ENCODE data around the gene ZNF655.
A peak's percentile ranks its signal among the peaks of the same experiment; 100 is the strongest.
"Not testable (repeated sequence)": the region's sequence is repeated elsewhere in the genome, so short reads cannot be mapped to it uniquely, and the experiment has no call there.

The ZNF655 gene

DNA sequence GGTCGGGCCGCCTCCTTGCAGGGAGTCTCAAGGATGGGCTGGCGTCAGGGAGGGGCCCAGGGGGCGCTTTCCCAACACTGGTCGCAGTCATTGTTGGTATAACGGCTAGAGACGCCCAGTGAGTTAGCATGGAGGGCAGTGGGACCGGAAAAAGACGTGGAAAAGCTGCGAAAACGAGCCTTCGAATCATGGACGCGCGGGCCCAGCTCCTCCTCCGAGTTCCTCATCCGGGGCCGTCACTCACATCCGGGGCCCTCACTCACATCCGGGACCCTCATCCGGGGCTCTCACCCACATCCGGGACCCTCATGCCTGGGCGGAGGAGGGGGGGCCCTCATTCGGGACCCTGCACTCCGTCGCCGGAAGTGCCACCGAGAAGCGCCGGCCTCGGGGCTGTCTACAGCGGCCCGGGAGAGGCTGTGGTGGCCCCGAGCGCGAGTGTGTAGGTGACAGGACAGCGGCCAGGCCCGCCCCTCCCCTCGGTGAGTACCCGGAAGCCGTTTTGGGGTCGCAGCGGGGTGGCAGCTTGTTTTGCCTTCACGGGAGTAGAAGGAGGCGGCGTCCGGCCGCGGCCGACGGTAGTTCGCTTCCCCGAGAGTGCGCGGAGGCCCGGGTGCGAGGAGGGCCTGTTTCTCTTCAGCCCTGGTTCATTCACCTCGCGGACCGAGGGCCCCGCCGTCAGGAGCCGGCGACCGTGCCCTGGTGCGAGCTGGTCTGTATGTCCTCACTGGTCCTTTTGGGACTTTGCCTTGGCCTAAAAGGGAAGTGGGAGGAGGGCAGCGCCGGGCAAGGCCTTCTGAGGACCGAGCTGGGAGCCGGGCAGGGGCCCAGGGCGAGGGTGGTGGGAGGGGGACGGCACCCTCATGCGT, at the start of gene ZNF655:
ZNF655 (plus strand) TSS at position 337 of the 869 bp plus-strand sequence. CDS start 1,918 bp downstream, outside the sequence.
- peak; percentile 95 for DNase-seq (ENCODE audit: low read depth, low spot score)

GRCh38 chr7:99514050-99514449, 44.4 kb upstream of the ZNF655 start:
- no peak for DNase-seq (ENCODE audit: low read depth, low spot score)

- DNase-seq (ENCODE audit: low read depth, low spot score), result no peak
Observed at GRCh38 chr7:99521399-99521798, 37.0 kb upstream of the ZNF655 start.

DNA sequence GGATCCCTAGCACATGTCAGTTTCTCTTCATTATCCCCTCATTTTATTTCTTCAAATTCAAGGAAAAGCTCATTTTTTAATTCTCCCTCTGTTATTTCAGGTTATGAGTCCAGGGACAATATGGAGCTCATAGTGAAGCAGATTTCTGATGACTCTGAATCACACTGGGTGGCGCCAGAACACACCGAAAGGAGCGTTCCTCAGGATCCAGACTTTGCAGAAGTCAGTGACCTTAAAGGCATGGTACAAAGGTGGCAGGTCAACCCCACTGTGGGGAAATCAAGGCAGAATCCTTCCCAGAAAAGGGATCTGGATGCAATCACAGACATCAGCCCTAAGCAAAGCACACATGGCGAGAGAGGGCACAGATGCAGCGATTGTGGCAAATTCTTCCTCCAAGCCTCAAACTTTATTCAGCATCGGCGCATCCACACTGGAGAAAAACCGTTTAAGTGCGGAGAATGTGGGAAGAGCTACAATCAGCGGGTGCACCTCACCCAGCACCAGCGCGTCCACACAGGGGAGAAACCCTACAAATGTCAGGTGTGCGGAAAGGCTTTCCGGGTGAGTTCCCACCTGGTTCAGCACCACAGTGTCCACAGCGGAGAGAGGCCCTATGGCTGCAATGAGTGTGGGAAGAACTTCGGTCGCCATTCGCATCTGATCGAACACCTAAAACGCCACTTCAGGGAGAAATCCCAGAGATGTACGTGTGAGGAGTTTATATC, 32.6 kb upstream of the ZNF655 start:
- DNase-seq (ENCODE audit: low read depth, low spot score), result no peak

- DNase-seq (ENCODE audit: low read depth, low spot score), result no peak
Observed at GRCh38 chr7:99531354-99531765, 27.1 kb upstream of the ZNF655 start.

GRCh38 chr7:99535667-99536066, 22.8 kb upstream of the ZNF655 start:
- no peak for DNase-seq (ENCODE audit: low read depth, low spot score)

DNA sequence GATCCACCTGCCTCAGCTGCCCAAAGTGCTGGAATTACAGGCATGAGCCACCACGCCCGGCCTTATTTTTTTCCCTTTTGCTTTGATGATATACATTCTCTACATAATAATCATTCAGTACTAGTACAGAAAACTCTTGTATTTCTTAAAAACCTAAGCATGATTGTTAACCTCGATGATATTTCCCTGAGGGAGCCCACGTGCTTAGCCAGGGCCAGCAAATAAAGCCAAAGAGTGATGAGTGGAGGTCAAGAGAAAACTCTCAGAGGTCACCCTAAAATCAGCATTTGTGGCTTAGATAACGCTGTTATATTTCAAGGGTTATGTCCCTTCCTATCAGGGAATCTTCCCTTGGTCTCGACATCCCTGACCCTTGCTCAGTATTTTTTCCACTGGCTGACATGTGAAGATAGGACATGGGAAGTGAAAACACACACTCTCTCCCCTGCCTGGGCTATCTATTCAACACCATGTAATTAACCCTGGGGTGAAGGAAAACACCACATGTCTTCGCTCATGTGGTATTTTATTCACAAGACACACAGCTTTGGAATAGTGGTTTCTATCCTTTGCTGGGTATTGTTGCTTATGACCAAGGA, 19.1 kb upstream of the ZNF655 start:
- no peak for DNase-seq (ENCODE audit: low read depth, low spot score)

GRCh38 chr7:99540542-99540941, 17.9 kb upstream of the ZNF655 start:
- no peak for DNase-seq (ENCODE audit: low read depth, low spot score)

GRCh38 chr7:99541212-99541611, 17.2 kb upstream of the ZNF655 start:
- DNase-seq (ENCODE audit: low read depth, low spot score), result no peak

DNA sequence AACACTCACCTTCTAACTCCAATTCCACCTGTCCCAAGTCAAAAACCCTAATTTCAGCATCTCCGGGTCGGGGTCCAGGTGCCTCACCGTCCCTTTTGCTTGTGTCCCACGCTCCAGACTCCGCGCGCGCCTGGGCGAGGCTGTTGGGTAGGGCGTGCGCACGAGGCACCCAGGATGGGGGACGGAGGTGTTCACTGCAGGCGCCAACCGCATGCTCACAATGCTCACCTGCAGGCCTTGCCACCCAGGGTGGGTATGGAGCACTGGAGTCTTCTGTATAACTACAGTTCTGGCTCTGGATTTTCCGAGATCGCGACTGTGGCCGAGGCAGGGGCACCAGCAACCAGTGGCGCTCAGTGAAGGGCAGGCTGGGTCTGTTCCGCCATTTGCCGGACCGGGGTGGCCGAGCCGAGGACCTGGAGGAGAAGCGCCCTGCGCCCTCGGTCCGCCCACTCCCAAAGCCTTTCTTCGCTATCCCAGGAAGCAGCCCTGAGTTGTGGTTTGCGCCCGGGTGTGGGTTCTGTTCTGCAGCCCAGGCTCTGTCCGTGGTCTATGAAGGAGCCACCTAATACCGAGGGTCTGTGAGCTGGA, 15.3 kb upstream of the ZNF655 start:
- no peak for DNase-seq (ENCODE audit: low read depth, low spot score)

GRCh38 chr7:99543916-99544315, 14.5 kb upstream of the ZNF655 start:
- DNase-seq (ENCODE audit: low read depth, low spot score), result no peak

GRCh38 chr7:99545308-99545707, 13.1 kb upstream of the ZNF655 start:
- DNase-seq (ENCODE audit: low read depth, low spot score), result not testable (repeated sequence)

- DNase-seq (ENCODE audit: low read depth, low spot score), result not testable (repeated sequence)
Observed at GRCh38 chr7:99549545-99549944, 8.9 kb upstream of the ZNF655 start.

- peak; percentile 28 for DNase-seq (ENCODE audit: low read depth, low spot score)
Observed at GRCh38 chr7:99551334-99551733, 7.1 kb upstream of the ZNF655 start.

DNA sequence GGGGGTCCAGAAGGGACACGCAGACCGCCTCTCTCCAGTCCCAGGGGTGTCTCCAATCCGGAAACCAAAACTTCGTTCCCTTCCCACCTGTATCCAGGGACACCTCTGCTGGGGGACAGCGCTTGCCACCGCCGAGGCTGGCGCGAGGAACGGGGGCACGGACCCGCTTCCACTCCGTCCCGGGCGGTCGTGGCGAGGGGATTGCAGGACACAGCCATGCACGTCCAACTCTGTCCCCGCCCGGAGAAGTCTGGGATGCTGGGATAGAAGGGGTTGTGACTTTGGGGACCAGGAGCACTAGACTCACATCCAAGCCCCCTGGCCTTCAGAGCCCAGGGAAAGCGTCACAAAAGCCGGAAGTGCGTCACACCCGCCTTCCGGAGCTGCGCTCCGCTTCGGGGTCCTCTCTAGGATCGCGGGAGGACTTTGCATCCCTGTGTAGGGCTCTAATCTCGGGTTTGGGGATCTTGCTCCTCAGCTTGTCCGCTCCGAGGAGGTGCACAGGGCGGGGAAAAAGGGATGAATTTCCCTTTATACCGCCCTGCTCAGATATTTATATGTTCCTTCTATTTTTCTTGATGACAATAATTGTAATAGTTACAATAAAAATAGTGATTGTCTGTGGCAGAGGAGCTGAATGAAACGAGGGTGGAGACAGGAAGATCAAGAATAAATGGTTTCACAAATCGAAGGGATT, 6.5 kb upstream of the ZNF655 start, which contains the start of gene FAM200A:
FAM200A (minus strand) TSS at position 348 of the 697 bp plus-strand sequence. CDS start 3,707 bp downstream, outside the sequence.
- peak; percentile 96 for DNase-seq (ENCODE audit: low read depth, low spot score)

DNA sequence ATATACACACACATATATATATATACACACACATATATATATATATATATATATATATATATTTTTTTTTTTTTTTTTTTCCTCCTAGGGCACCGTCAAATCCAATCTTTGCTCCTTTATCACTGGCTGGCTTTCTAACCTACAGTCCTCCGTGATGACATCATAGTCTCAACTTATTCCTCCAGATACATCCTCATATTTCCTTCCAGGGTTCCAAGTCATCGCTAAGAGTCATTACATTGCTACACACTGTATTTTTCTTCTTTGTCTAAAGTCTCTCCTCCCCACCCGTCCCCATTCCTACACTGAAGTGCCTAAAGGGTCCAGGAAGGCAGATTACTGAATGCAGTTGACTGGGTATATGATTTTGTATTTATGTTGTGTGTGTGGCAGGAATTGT, 5.4 kb upstream of the ZNF655 start:
- DNase-seq (ENCODE audit: low read depth, low spot score), result no peak

DNA sequence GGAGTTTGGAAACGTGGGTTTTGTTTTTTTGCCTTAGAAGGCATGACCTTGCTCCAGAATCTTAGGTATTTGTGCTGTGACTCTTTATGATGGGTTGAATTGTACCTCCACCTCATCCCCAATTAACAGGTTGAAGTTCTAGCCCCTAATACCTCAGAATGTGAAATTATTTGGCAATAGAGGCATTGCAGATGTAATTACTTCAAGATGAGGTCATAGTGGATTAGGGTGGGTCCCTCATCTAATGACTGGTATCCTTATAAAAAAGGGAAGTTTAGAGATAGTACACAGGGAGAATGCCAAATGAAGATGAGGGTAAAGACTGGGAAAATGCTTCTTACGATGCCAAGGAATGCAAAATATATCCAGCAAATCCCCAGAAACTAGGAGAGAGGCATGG, 3.5 kb upstream of the ZNF655 start:
- DNase-seq (ENCODE audit: low read depth, low spot score), result no peak

- no peak for DNase-seq (ENCODE audit: low read depth, low spot score)
Observed at GRCh38 chr7:99557196-99557607, 1.2 kb upstream of the ZNF655 start.

- no peak for DNase-seq (ENCODE audit: low read depth, low spot score)
Observed at GRCh38 chr7:99557940-99558305, 519 bp upstream of the ZNF655 start.

DNA sequence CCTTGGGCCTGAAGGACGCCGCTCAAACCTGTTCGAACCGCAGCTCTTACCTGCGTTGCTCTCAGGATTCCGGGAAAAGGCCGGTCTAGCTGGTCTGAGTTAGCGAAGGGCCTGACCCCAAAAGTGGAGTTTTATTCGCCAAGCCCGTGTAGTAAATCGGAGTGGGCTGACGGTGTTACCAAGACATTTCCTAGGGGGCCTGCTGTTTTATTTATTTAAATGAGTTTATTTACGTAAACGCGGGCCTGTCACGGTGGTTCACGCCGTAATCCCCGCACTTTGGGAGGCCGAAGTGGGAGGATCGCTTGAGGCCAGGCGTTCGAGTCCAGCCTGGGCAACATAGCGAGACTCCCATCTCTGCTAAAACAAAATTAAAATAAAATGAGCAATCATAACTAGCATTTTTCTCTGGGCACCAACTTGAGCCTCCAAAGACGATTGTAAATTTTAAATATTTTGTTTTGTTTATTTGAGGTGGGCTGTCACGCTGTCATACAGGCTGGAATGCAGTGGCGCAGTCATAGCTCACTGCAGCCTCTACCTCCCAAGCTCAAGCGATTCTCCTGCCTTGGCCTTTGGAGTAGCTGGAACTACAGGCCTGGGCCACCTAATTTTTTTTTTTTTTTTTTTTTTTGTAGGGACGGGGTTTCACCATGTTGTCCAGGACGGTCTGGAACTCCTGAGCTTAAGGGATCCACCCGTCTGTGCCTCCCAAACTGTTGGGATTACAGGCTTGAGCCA, 903 bp downstream of the ZNF655 start:
- peak; percentile 30 for DNase-seq (ENCODE audit: low read depth, low spot score)
